Left ventricle myocardium inferior (tissue), 1 donor: Measurements from ENCODE around the gene TBXA2R. TPM values are rescaled to one million over a fixed set of nuclear protein-coding genes. Genes with fewer than 3 reads are reported as not detected.

ENCODE experiments used
- DNase-seq: peaks from one replicate; pipeline ENCODE4 v3.0.0-alpha.2; 2020
- H3K27ac ChIP-seq: fragments of 200-600 bp; replicated peaks from 2 replicates; pipeline ENCODE4 v1.8.0; 2021
- H3K27me3 ChIP-seq: fragments of 200-600 bp; 2 replicates; pipeline ENCODE4 v1.8.0; 2021; ENCODE audit warnings: low read depth
- H3K36me3 ChIP-seq: fragments of 200-600 bp; 2 replicates; pipeline ENCODE4 v1.8.0; 2021
- H3K4me1 ChIP-seq: fragments of 200-600 bp; 2 replicates; pipeline ENCODE4 v1.8.0; 2021
- H3K4me3 ChIP-seq: fragments of 200-600 bp; 2 replicates; pipeline ENCODE4 v1.8.0; 2021; ENCODE audit warnings: mild to moderate bottlenecking, moderate library complexity
- H3K9me3 ChIP-seq: fragments of 200-600 bp; replicated peaks from 2 replicates; pipeline ENCODE4 v1.8.0; 2021
- CTCF ChIP-seq: fragments of 200-600 bp; IDR thresholded peaks from 2 replicates; pipeline ENCODE4 v1.8.0; 2021; ENCODE audit warnings: antibody characterized with exemption, mild to moderate bottlenecking, borderline replicate concordance
- intact Hi-C: fragments of 100-400 bp; cut with micrococcal nuclease; formaldehyde crosslinking; loops from one replicate; pipeline ENCODE4 v1.11.0; 2022
- total RNA-seq: library from RNA; stranded (reverse); fragmentation: NEBNext Ultra II Directional; extraction: Animal tissue kit (Norgen Biotek cat#: 25700); gene quantifications from one replicate; pipeline ENCODE4 v1.2.1, GENCODE V29; 2021
- donor health status: DM: no; HTN: yes; CAD: no; lungs with severe emphysema.

TBXA2R gene
- total RNA-seq, 1 donor from 2014 or later: 2.3 TPM

DNA sequence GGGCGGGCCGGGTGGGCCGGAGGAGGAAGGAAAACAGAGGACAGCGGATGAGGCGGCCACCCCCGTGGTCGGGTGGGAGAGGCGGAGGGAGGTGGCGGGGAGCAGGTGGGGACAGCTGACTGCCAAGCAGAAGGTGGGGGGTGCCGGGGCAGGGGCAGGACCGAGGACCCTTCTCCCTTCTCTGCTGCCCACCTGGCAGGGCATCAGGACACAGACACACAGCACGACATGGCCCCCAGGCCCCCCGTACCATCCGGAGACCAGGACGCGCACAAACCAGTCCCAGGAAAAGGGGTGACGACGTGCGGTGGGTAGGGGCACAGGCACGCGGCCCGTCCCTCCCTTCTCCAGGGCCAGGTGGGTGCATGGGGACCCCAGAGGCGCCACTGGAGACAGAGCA, 30.9 kb upstream of the TBXA2R start:
- intact Hi-C loops: no loop called here
- no peak overlapping the region for H3K27ac ChIP-seq
- H3K36me3 ChIP-seq: peaks cover 71% of the 10 kb centered on the region
- no peak overlapping the region for H3K4me3 ChIP-seq
- DNase-seq: no peak
- H3K9me3 ChIP-seq: no peaks in the 10 kb centered on the region
- no peaks in the 10 kb centered on the region for H3K4me1 ChIP-seq
- no peaks in the 10 kb centered on the region for H3K27me3 ChIP-seq
- TF ChIP-seq CTCF: no peak

- H3K36me3 ChIP-seq: peaks cover 71% of the 10 kb centered on the region
Measured at GRCh38 chr19:3636962-3637361, 30.3 kb upstream of the TBXA2R start.

DNA sequence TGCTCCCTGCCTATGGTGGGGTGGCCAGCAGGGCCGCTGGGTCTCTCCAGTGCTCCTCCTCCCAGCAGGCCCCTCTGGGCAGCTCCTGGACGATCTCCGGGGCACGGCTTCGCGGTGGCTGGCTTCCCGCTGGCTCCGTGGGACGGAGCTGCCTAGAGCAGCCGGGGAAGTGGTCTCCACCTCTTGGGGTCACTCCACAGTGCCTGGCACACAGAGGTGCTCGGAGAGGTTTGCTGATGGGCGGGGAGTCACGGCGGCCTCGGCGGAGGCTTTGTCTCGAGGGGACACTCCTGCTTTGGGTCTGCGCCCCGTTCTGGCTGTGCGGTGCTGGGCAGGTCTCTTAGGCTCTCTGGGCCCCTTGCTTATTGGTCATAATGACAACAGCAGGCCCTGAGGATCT, 29.8 kb upstream of the TBXA2R start:
- Histone ChIP-seq H3K36me3 (peaks cover 71% of the 10 kb centered on the region), H3K4me3 (no peak overlapping the region), H3K9me3 (no peaks in the 10 kb centered on the region), H3K27ac (no peak overlapping the region), H3K4me1 (no peaks in the 10 kb centered on the region), H3K27me3 (no peaks in the 10 kb centered on the region)
- no peak for TF ChIP-seq CTCF
- DNase-seq: no peak
- intact Hi-C loops: no loop called here

More at GRCh38 chr19:3636962-3637361, 30.3 kb upstream of the TBXA2R start:
- TF ChIP-seq CTCF: no peak
- Histone ChIP-seq H3K27ac (no peak overlapping the region), H3K4me1 (no peaks in the 10 kb centered on the region), H3K4me3 (no peak overlapping the region), H3K27me3 (no peaks in the 10 kb centered on the region), H3K9me3 (no peaks in the 10 kb centered on the region)
- intact Hi-C loops: no loop called here
- DNase-seq: no peak

DNA sequence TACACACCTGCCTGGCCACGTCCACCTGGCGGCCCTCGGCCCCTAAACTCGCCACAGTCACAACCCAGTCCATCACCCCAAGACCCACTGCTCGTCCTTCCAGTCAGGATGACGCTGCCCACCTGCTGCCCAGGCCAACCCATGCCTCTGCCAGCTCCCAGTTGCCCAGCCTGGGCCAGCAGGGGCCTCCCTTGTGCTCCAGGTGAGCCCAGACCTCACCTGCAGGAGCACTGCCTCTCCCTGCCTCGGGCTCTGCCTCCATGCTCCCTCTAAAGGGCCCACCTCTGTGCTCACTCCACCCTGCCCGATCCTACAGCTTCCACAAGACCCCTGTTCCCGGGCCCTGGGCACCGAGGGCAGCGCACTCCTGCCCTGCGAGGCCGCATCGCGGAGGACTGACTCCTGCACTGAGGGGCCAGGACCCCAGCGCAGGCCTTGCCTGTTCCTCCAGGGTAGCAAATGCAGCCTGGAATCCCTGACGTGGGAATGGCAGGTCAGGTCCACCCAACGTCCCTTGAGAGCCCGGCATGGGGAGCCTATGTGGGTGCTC, 27.9 kb upstream of the TBXA2R start:
- Histone ChIP-seq H3K27me3 (no peaks in the 10 kb centered on the region), H3K4me1 (no peaks in the 10 kb centered on the region), H3K4me3 (no peak overlapping the region), H3K36me3 (peaks cover 57% of the 10 kb centered on the region), H3K9me3 (no peaks in the 10 kb centered on the region), H3K27ac (no peak overlapping the region)
- TF ChIP-seq CTCF: no peak
- intact Hi-C loops: no loop called here
- DNase-seq: no peak

DNA sequence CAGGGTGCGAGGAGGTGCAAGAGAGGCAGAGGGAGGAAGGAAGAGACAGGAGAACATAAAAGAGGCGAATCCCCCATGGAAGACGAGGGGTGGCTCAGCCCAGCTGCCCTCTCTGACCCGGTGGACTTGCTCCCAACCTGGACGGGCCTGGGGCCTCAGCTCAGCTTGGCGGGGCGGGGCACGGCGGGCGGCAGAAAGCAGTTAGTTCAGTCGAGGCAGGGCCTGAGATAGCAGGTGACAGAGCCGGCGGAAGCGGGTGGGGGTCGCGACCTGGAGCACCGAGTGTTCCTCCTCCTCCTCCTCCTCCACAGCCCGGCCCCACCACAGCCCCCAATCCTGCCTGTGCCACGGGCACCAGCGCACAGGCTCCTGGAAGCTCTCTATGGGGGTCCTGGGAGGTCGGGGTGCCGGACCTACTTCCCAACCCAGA, 26.9 kb upstream of the TBXA2R start:
- H3K27ac ChIP-seq: no peak overlapping the region
- peaks cover 47% of the 10 kb centered on the region for H3K36me3 ChIP-seq
- DNase-seq: no peak
- H3K4me1 ChIP-seq: no peaks in the 10 kb centered on the region
- H3K9me3 ChIP-seq: no peaks in the 10 kb centered on the region
- no peak for TF ChIP-seq CTCF
- no peaks in the 10 kb centered on the region for H3K27me3 ChIP-seq
- H3K4me3 ChIP-seq: no peak overlapping the region
- intact Hi-C loops: no loop called here
